Transverse colon (tissue), 4 donors: ENCODE measurements around the gene PTPRG.

Experiments
- POLR2AphosphoS5 ChIP-seq, 3 donors: sonication (generic); formaldehyde crosslinking; IDR thresholded peaks; one replicate each; pipeline ENCODE4 v1.6.1; 2016; ENCODE audit warnings: antibody characterized with exemption in 3 of 3
- TF ChIP-seq, protein P1 (sequence below), 5 experiments: fragments of 200-600 bp in 3 of 5; fragments of 450-650 bp in 2 of 5; sonication (generic) in 3 of 5; IDR thresholded peaks; 1 replicate in 2 of 5; 2 replicates in 3 of 5; pipeline ENCODE4 v1.5.1; 2016 to 2017; ENCODE audit warnings: antibody characterized with exemption in 5 of 5, inconsistent platforms in 3 of 5, mild to moderate bottlenecking in 2 of 5, moderate library complexity in 1 of 5

GRCh38 chr3:61989681-61990080 is 428.3 kb downstream of the PTPRG start:
- TF ChIP-seq, protein P1, sequence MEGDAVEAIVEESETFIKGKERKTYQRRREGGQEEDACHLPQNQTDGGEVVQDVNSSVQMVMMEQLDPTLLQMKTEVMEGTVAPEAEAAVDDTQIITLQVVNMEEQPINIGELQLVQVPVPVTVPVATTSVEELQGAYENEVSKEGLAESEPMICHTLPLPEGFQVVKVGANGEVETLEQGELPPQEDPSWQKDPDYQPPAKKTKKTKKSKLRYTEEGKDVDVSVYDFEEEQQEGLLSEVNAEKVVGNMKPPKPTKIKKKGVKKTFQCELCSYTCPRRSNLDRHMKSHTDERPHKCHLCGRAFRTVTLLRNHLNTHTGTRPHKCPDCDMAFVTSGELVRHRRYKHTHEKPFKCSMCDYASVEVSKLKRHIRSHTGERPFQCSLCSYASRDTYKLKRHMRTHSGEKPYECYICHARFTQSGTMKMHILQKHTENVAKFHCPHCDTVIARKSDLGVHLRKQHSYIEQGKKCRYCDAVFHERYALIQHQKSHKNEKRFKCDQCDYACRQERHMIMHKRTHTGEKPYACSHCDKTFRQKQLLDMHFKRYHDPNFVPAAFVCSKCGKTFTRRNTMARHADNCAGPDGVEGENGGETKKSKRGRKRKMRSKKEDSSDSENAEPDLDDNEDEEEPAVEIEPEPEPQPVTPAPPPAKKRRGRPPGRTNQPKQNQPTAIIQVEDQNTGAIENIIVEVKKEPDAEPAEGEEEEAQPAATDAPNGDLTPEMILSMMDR (IDR thresholded peaks at IDR 0.05) = no peak
- no peak for TF ChIP-seq POLR2AphosphoS5 (IDR thresholded peaks at IDR 0.05)
